Neural cell (in vitro differentiated cells): ENCODE measurements around the gene VSIG10L2. TPM values are rescaled to one million over a fixed set of nuclear protein-coding genes. Genes with fewer than 3 reads are reported as not detected.

Experiments
- H2AFZ ChIP-seq: fragments of 200-600, 300-800 bp; sonication (generic), shearing (Covaris generic); 2 replicates; pipeline ENCODE4 v1.6.0; 2014; ENCODE audit warnings: low read depth, mild to moderate bottlenecking, antibody characterized with exemption, low read length, moderate library complexity
- H3F3A ChIP-seq: fragments of 200-600 bp; shearing (Covaris generic); 2 replicates; pipeline ENCODE4 v1.6.1; 2016; ENCODE audit warnings: mild to moderate bottlenecking, moderate library complexity, mixed read lengths, antibody characterized with exemption, low read length; ENCODE audit not compliant: insufficient read depth, poor library complexity, severe bottlenecking
- H3K27ac ChIP-seq: fragments of 200-600, 300-800 bp; sonication (generic), shearing (Covaris generic); 2 replicates; pipeline ENCODE4 v1.5.1; 2014; ENCODE audit warnings: mild to moderate bottlenecking, low read length, moderate library complexity
- H3K27me3 ChIP-seq: fragments of 300-800, 200-600 bp; sonication (generic), shearing (Covaris generic); 2 replicates; pipeline ENCODE4 v1.6.0; 2014; ENCODE audit warnings: mild to moderate bottlenecking, low read depth, low read length, moderate library complexity; ENCODE audit not compliant: insufficient read depth
- H3K36me3 ChIP-seq: fragments of 300-800, 200-600 bp; sonication (generic), shearing (Covaris generic); 2 replicates; pipeline ENCODE4 v1.5.1; 2014; ENCODE audit warnings: mild to moderate bottlenecking, antibody characterized with exemption, low read length, moderate library complexity; ENCODE audit not compliant: insufficient read depth
- H3K4me2 ChIP-seq: fragments of 300-800, 200-600 bp; sonication (generic), shearing (Covaris generic); 2 replicates; pipeline ENCODE4 v1.6.0; 2014; ENCODE audit warnings: mild to moderate bottlenecking, low read length
- H3K4me3 ChIP-seq: fragments of 300-800, 200-600 bp; sonication (generic), shearing (Covaris generic); 2 replicates; pipeline ENCODE4 v1.5.1; 2014; ENCODE audit warnings: mild to moderate bottlenecking, low read length, moderate library complexity
- H3K79me2 ChIP-seq: fragments of 200-600 bp; shearing (Covaris generic); replicated peaks from 2 replicates; pipeline ENCODE4 v1.6.0; 2014; ENCODE audit warnings: mild to moderate bottlenecking, low read length, moderate library complexity; ENCODE audit not compliant: insufficient read depth
- H3K9ac ChIP-seq: fragments of 300-800, 200-600 bp; sonication (generic), shearing (Covaris generic); 2 replicates; pipeline ENCODE4 v1.6.1; 2016; ENCODE audit warnings: mild to moderate bottlenecking, low read length, mixed read lengths
- H3K9me2 ChIP-seq: fragments of 200-600 bp; shearing (Covaris generic); 2 replicates; pipeline ENCODE4 v1.6.1; 2016; ENCODE audit warnings: mild to moderate bottlenecking, low read length, mixed read lengths; ENCODE audit not compliant: insufficient read depth
- H3K9me3 ChIP-seq: fragments of 200-600, 300-800 bp; sonication (generic), shearing (Covaris generic); 2 replicates; pipeline ENCODE4 v1.6.1; 2016; ENCODE audit warnings: mild to moderate bottlenecking, mixed run types, low read length, moderate library complexity, mixed read lengths
- H4K20me1 ChIP-seq: fragments of 200-600 bp; shearing (Covaris generic); 2 replicates; pipeline ENCODE4 v1.6.1; 2016; ENCODE audit warnings: mild to moderate bottlenecking, mixed run types; ENCODE audit not compliant: insufficient read depth
- EP300 ChIP-seq: fragments of 450-650 bp; conservative IDR thresholded peaks from 2 replicates; pipeline ENCODE4 v1.6.1; 2014; ENCODE audit warnings: antibody characterized with exemption, mild to moderate bottlenecking, moderate library complexity; ENCODE audit not compliant: poor library complexity, severe bottlenecking
- MXI1 ChIP-seq: fragments of 450-650 bp; conservative IDR thresholded peaks from 2 replicates; pipeline ENCODE4 v1.6.1; 2014; ENCODE audit warnings: antibody characterized with exemption, mild to moderate bottlenecking; ENCODE audit not compliant: poor library complexity, severe bottlenecking
- POLR2AphosphoS5 ChIP-seq: IDR thresholded peaks from 2 replicates; pipeline ENCODE4 v1.6.1; 2012
- RAD21 ChIP-seq: fragments of 450-650 bp; conservative IDR thresholded peaks from 2 replicates; pipeline ENCODE4 v1.6.1; 2014; ENCODE audit warnings: antibody characterized with exemption, mild to moderate bottlenecking, moderate library complexity
- SMC3 ChIP-seq: fragments of 450-650 bp; conservative IDR thresholded peaks from 2 replicates; pipeline ENCODE4 v1.6.1; 2014; ENCODE audit warnings: antibody characterized with exemption, mild to moderate bottlenecking, moderate library complexity; ENCODE audit not compliant: poor library complexity
- TAF1 ChIP-seq: IDR thresholded peaks from 2 replicates; pipeline ENCODE4 v1.6.1; 2012; ENCODE audit warnings: low read depth
- polyA plus RNA-seq: library from polyadenylated mRNA; depleted of rRNA; stranded (reverse); fragments of >200 nt; gene quantifications from 2 replicates; pipeline ENCODE4 v1.2.3, GENCODE V29; 2014
- TF ChIP-seq, protein P1 (sequence below): fragments of 450-650 bp; IDR thresholded peaks from 2 replicates; pipeline ENCODE4 v1.5.1; 2014; ENCODE audit warnings: antibody characterized with exemption, mild to moderate bottlenecking, moderate library complexity; ENCODE audit not compliant: poor library complexity, severe bottlenecking
- TF ChIP-seq, protein P2 (sequence below): IDR thresholded peaks from 2 replicates; pipeline ENCODE4 v1.6.1; 2012; ENCODE audit warnings: borderline replicate concordance

VSIG10L2 gene
- polyA plus RNA-seq, 1 donor from 2014 or later = not detected

DNA sequence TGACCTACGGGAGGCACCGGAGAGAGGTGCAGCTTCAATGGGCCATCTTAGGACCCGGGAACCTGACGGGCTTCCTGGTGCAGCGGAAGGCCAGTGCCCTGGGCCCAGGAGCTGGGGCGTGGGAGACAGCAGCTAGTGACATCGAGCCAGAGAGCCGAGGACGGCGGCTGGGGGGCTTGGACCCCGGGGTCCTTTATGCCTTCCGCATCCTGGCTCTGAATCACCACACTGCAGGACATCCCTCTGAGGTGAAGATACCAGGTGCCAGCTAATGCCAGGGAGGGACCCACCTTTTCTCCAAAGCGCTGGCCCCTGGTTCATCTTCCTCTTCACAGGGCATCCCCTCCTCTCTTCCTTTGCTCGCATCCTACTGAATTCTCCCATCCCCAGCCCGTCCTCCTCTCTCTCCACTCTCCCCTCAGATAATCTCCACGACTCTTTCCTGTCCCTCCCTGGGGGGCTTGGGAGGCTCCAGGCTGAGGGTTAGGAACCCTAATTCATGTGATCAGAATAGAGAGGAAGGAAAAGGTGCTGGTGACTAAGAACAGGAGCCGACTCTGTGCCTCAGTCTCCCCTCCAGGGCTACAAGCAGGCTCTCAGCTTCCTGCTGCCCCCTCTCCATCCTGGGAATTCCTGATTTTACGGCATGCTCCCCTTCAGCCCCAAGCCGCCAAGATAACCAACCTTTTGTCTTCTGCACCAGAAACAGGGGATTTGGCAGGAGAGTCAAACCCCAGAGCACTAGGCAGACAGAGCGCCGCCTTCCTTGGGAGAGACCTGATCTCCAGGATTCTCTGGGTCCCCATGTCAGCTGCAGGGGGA is 8.5 kb downstream of the VSIG10L2 start:
- Histone ChIP-seq H3K9ac (no peak overlapping the region), H3K9me2 (no peaks in the 10 kb centered on the region), H3K36me3 (peaks cover 4% of the 10 kb centered on the region), H3K4me3 (no peak overlapping the region), H3K27ac (no peak overlapping the region), H3K9me3 (no peaks in the 10 kb centered on the region), H4K20me1 (no peaks in the 10 kb centered on the region), H3F3A (no peaks in the 10 kb centered on the region), H3K4me2 (no peak overlapping the region), H3K27me3 (no peaks in the 10 kb centered on the region), H2AFZ (no peak overlapping the region), H3K79me2 (no peaks in the 10 kb centered on the region)
- TF ChIP-seq MXI1 (no peak), SMC3 (no peak)
- TF ChIP-seq, protein P1, sequence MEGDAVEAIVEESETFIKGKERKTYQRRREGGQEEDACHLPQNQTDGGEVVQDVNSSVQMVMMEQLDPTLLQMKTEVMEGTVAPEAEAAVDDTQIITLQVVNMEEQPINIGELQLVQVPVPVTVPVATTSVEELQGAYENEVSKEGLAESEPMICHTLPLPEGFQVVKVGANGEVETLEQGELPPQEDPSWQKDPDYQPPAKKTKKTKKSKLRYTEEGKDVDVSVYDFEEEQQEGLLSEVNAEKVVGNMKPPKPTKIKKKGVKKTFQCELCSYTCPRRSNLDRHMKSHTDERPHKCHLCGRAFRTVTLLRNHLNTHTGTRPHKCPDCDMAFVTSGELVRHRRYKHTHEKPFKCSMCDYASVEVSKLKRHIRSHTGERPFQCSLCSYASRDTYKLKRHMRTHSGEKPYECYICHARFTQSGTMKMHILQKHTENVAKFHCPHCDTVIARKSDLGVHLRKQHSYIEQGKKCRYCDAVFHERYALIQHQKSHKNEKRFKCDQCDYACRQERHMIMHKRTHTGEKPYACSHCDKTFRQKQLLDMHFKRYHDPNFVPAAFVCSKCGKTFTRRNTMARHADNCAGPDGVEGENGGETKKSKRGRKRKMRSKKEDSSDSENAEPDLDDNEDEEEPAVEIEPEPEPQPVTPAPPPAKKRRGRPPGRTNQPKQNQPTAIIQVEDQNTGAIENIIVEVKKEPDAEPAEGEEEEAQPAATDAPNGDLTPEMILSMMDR = no peak

DNA sequence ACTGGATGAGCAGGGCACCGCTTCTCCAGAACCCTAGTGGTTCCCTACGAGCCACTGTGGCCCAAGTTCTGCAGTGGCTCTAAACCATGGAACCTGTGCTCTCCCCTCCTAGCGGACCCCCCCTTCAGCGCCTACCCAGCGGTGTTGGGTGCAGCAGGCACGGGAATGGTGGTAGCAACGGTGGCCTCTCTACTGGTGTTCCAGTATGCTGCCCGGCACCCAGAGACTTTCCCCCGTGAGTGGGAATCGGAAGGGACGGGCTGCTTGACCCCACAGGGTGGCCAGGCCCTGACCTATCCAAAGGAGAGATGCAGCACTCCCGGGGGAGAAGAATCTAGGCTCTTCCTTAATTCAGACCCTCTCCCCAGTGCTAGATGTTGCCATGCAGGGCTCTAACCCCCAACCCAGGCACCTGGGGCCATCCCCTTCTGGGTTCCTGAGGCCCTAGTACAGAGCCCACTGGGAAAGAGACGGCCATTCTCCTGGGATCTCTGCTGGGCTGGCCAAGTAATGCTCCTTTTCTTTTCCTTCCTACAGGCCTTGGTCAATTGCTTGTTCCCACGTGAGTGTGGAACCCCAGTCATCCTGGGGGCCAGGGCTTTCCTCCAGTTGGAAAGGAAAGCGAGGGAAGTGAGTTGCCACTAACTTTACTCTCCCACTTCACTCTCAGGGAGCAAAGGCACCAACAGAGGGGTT is 9.2 kb downstream of the VSIG10L2 start:
- no peak overlapping the region for H3K4me3 ChIP-seq
- TF ChIP-seq, protein P1 = no peak
- no peak for TF ChIP-seq EP300
- TF ChIP-seq POLR2AphosphoS5 = no peak
- no peak for TF ChIP-seq MXI1
- TF ChIP-seq TAF1 = no peak
- no peaks in the 10 kb centered on the region for H3K9me3 ChIP-seq
- no peak overlapping the region for H3K4me2 ChIP-seq
- H3K27ac ChIP-seq = no peak overlapping the region
- H4K20me1 ChIP-seq = no peaks in the 10 kb centered on the region
- no peaks in the 10 kb centered on the region for H3K79me2 ChIP-seq
- no peaks in the 10 kb centered on the region for H3F3A ChIP-seq
- peaks cover 4% of the 10 kb centered on the region for H3K36me3 ChIP-seq
- no peaks in the 10 kb centered on the region for H3K27me3 ChIP-seq
- no peaks in the 10 kb centered on the region for H3K9me2 ChIP-seq
- no peak overlapping the region for H3K9ac ChIP-seq
- H2AFZ ChIP-seq = no peak overlapping the region

DNA sequence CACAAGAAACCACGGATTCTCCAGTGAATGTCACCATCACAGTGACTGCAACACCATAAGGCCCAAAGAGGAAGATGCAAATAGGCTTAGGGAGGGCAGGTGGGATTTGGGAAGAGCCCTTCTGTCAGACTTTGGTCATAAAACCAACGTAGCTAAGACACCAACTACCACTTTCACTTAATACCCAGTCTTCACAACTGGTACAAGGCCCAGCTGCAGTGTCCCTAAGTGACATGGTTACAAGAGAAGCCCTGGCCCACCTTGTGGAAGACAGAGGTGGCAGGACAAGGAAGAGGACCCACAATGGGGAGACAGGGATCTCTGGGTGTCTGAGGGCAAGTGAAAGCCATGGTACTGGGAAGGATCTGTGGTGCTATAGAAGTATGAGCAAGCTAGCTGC is 10.0 kb downstream of the VSIG10L2 start:
- H3K27me3 ChIP-seq = no peaks in the 10 kb centered on the region
- peaks cover 4% of the 10 kb centered on the region for H3K36me3 ChIP-seq
- TF ChIP-seq MXI1 = no peak
- no peak for TF ChIP-seq TAF1
- no peak for TF ChIP-seq RAD21
- TF ChIP-seq, protein P2, sequence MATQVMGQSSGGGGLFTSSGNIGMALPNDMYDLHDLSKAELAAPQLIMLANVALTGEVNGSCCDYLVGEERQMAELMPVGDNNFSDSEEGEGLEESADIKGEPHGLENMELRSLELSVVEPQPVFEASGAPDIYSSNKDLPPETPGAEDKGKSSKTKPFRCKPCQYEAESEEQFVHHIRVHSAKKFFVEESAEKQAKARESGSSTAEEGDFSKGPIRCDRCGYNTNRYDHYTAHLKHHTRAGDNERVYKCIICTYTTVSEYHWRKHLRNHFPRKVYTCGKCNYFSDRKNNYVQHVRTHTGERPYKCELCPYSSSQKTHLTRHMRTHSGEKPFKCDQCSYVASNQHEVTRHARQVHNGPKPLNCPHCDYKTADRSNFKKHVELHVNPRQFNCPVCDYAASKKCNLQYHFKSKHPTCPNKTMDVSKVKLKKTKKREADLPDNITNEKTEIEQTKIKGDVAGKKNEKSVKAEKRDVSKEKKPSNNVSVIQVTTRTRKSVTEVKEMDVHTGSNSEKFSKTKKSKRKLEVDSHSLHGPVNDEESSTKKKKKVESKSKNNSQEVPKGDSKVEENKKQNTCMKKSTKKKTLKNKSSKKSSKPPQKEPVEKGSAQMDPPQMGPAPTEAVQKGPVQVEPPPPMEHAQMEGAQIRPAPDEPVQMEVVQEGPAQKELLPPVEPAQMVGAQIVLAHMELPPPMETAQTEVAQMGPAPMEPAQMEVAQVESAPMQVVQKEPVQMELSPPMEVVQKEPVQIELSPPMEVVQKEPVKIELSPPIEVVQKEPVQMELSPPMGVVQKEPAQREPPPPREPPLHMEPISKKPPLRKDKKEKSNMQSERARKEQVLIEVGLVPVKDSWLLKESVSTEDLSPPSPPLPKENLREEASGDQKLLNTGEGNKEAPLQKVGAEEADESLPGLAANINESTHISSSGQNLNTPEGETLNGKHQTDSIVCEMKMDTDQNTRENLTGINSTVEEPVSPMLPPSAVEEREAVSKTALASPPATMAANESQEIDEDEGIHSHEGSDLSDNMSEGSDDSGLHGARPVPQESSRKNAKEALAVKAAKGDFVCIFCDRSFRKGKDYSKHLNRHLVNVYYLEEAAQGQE = no peak
- no peaks in the 10 kb centered on the region for H4K20me1 ChIP-seq
- H3K27ac ChIP-seq = no peak overlapping the region
- no peak overlapping the region for H3K9ac ChIP-seq
- H3F3A ChIP-seq = no peaks in the 10 kb centered on the region
- H3K4me2 ChIP-seq = no peak overlapping the region
- no peak overlapping the region for H2AFZ ChIP-seq
- no peak overlapping the region for H3K4me3 ChIP-seq
- no peaks in the 10 kb centered on the region for H3K9me3 ChIP-seq
- H3K9me2 ChIP-seq = no peaks in the 10 kb centered on the region
- H3K79me2 ChIP-seq = no peaks in the 10 kb centered on the region
